DND-41 (cell line): Measurements from ENCODE around the gene ST6GALNAC3.

ENCODE experiments used
- ATAC-seq: fragments of 200-7000 bp; cut with Tn5 transposase; 3 replicates; pipeline ENCODE4 v1.9.1; 2021; ENCODE audit warnings: low read depth; ENCODE audit not compliant: insufficient read depth
- DNase-seq: peaks from one replicate; pipeline ENCODE4 v3.0.0-alpha.2; 2020
- H2AFZ ChIP-seq: 2 replicates; pipeline ENCODE4 v1.6.0; 2012; ENCODE audit warnings: low read depth, low read length
- H3K27ac ChIP-seq: 2 replicates; pipeline ENCODE4 v1.5.1; 2012; ENCODE audit warnings: low read length, inconsistent platforms
- H3K27me3 ChIP-seq: fragments of 200-600 bp; sonication (generic); 2 replicates; pipeline ENCODE4 v1.6.0; 2012; ENCODE audit warnings: low read length, mild to moderate bottlenecking, inconsistent platforms; ENCODE audit not compliant: insufficient read depth, poor library complexity
- H3K36me3 ChIP-seq: 2 replicates; pipeline ENCODE4 v1.5.1; 2012; ENCODE audit warnings: low read length, inconsistent platforms; ENCODE audit not compliant: insufficient read depth
- H3K4me1 ChIP-seq: 2 replicates; pipeline ENCODE4 v1.5.1; 2012; ENCODE audit warnings: mild to moderate bottlenecking, low read length; ENCODE audit not compliant: insufficient read depth
- H3K4me2 ChIP-seq: 2 replicates; pipeline ENCODE4 v1.6.0; 2012; ENCODE audit warnings: mild to moderate bottlenecking, moderate library complexity, low read length, inconsistent platforms; ENCODE audit not compliant: insufficient read depth
- H3K4me3 ChIP-seq, 2 experiments: fragments of 200-600 bp in 1 of 2; shearing (Covaris generic) in 1 of 2; 2 replicates each; pipeline ENCODE4 v1.5.1; 2012 to 2016; ENCODE audit warnings: inconsistent platforms in 2 of 2, low read length in 2 of 2, mild to moderate bottlenecking in 2 of 2, low read depth in 1 of 2, moderate library complexity in 1 of 2
- H3K79me2 ChIP-seq: 2 replicates; pipeline ENCODE4 v1.6.0; 2012; ENCODE audit warnings: low read length, inconsistent platforms; ENCODE audit not compliant: insufficient read depth
- H3K9ac ChIP-seq: 2 replicates; pipeline ENCODE4 v1.6.0; 2012; ENCODE audit warnings: low read depth, mild to moderate bottlenecking, inconsistent platforms, low read length, moderate library complexity
- H3K9me3 ChIP-seq: 2 replicates; pipeline ENCODE4 v1.5.1; 2012; ENCODE audit warnings: low read length, moderate library complexity, mild to moderate bottlenecking, inconsistent platforms; ENCODE audit not compliant: insufficient read depth, severe bottlenecking
- H4K20me1 ChIP-seq: 2 replicates; pipeline ENCODE4 v1.6.0; 2012; ENCODE audit warnings: low read length; ENCODE audit not compliant: insufficient read depth
- CTCF ChIP-seq: IDR thresholded peaks from 2 replicates; pipeline ENCODE4 v1.5.1; 2012; ENCODE audit warnings: borderline replicate concordance, low read length, moderate library complexity, mild to moderate bottlenecking; ENCODE audit not compliant: poor library complexity, severe bottlenecking; ENCODE audit errors: extremely low read depth
- EZH2 ChIP-seq: IDR thresholded peaks from 3 replicates; pipeline ENCODE4 v1.6.1; 2012; ENCODE audit warnings: borderline replicate concordance, low read depth, mild to moderate bottlenecking, moderate library complexity, low read length, inconsistent platforms; ENCODE audit not compliant: severe bottlenecking

Gene ST6GALNAC3

GRCh38 chr1:76500116-76500515, 425.6 kb downstream of the ST6GALNAC3 start:
- H3K4me2 ChIP-seq = no peak overlapping the region

GRCh38 chr1:76501136-76501535, 426.6 kb downstream of the ST6GALNAC3 start:
- ATAC-seq (no peak), DNase-seq (no peak)
- Histone ChIP-seq H3K79me2 (no peaks in the 10 kb centered on the region), H2AFZ (no peak overlapping the region), H3K4me3 (no peak overlapping the region), H3K9ac (no peak overlapping the region), H3K9me3 (no peaks in the 10 kb centered on the region), H3K27me3 (no peaks in the 10 kb centered on the region), H3K4me1 (no peaks in the 10 kb centered on the region), H3K4me2 (no peak overlapping the region), H3K36me3 (no peaks in the 10 kb centered on the region), H4K20me1 (no peaks in the 10 kb centered on the region), H3K27ac (no peak overlapping the region)
- no peak for TF ChIP-seq EZH2
- TF ChIP-seq CTCF = no peak

More at GRCh38 chr1:76500116-76500515, 425.6 kb downstream of the ST6GALNAC3 start:
- no peak overlapping the region for H3K27ac ChIP-seq
- TF ChIP-seq CTCF = no peak
- no peaks in the 10 kb centered on the region for H3K36me3 ChIP-seq
- no peaks in the 10 kb centered on the region for H3K79me2 ChIP-seq
- no peaks in the 10 kb centered on the region for H3K4me1 ChIP-seq
- H3K9ac ChIP-seq = no peak overlapping the region
- H4K20me1 ChIP-seq = no peaks in the 10 kb centered on the region
- no peaks in the 10 kb centered on the region for H3K9me3 ChIP-seq
- H3K4me3 ChIP-seq = no peak overlapping the region
- H2AFZ ChIP-seq = no peak overlapping the region
- H3K27me3 ChIP-seq = no peaks in the 10 kb centered on the region
- ATAC-seq (no peak), DNase-seq (no peak)

- H2AFZ ChIP-seq = no peak overlapping the region
- no peak overlapping the region for H3K27ac ChIP-seq
- no peak overlapping the region for H3K4me3 ChIP-seq
- no peak for ATAC-seq
- no peaks in the 10 kb centered on the region for H3K4me1 ChIP-seq
- no peak for TF ChIP-seq EZH2
- TF ChIP-seq CTCF = no peak
- no peaks in the 10 kb centered on the region for H3K36me3 ChIP-seq
- no peaks in the 10 kb centered on the region for H3K27me3 ChIP-seq
- H3K79me2 ChIP-seq = no peaks in the 10 kb centered on the region
- H4K20me1 ChIP-seq = no peaks in the 10 kb centered on the region
- no peak overlapping the region for H3K4me2 ChIP-seq
- H3K9ac ChIP-seq = no peak overlapping the region
- DNase-seq = no peak
- H3K9me3 ChIP-seq = no peaks in the 10 kb centered on the region
Measured at GRCh38 chr1:76501586-76502219, 427.2 kb downstream of the ST6GALNAC3 start.
